Psoas muscle (tissue), 8 donors: ENCODE data around the gene KIF1A. TPM values are rescaled to one million over a fixed set of nuclear protein-coding genes. Genes with fewer than 3 reads are reported as not detected.

Source experiments
- ATAC-seq, 4 donors: fragments of 200-7000 bp; cut with Tn5 transposase; one replicate each; pipeline ENCODE4 v1.9.1; 2020; ENCODE audit warnings: moderate library complexity in 3 of 4, mild to moderate bottlenecking in 2 of 4
- DNase-seq, 2 donors: peaks; one replicate each; pipeline ENCODE4 v3.0.0-alpha.2; 2020
- H3K27ac ChIP-seq: fragments of 200-600 bp; one replicate; pipeline ENCODE4 v1.8.0; 2022
- H3K27me3 ChIP-seq, 3 donors: fragments of 200-600 bp in 1 of 3; one replicate each; pipeline versions ENCODE4 v1.6.1 to v1.8.0; 2013 to 2022; ENCODE audit warnings: low read length in 2 of 3, mild to moderate bottlenecking in 2 of 3, moderate library complexity in 1 of 3; ENCODE audit not compliant: insufficient read depth in 3 of 3
- H3K36me3 ChIP-seq, 2 donors: fragments of 200-600 bp in 1 of 2; one replicate each; pipeline versions ENCODE4 v1.6.1 to v1.8.0; 2013 to 2022; ENCODE audit warnings: low read depth in 1 of 2, mild to moderate bottlenecking in 1 of 2, moderate library complexity in 1 of 2; ENCODE audit not compliant: insufficient read depth in 1 of 2
- H3K4me1 ChIP-seq: fragments of 200-600 bp; one replicate; pipeline ENCODE4 v1.8.0; 2022
- H3K4me3 ChIP-seq: fragments of 200-600 bp; one replicate; pipeline ENCODE4 v1.8.0; 2022; ENCODE audit warnings: mild to moderate bottlenecking
- H3K9me3 ChIP-seq: fragments of 200-600 bp; one replicate; pipeline ENCODE4 v1.8.0; 2022
- CTCF ChIP-seq: fragments of 200-600 bp; IDR thresholded peaks from one replicate; pipeline ENCODE4 v1.8.0; 2022; ENCODE audit warnings: antibody characterized with exemption
- WGBS, 3 donors: extraction: QIAGEN DNeasy Blood & Tissue Kit; methylation state at CpG; one replicate each; pipeline versions ENCODE4 v1.1.6 to v1.1.7; 2013; 5-methylcytosine and 5-hydroxymethylcytosine counted together
- intact Hi-C, 2 donors: fragments of 100-400 bp; cut with DNase I; formaldehyde crosslinking; loops; one replicate each; pipeline versions ENCODE4 v1.11.0 to v1.14.2; 2022
- polyA plus RNA-seq, 3 donors: library from polyadenylated mRNA; stranded (reverse); fragments of 200-250 nt; gene quantifications; one replicate each; pipeline ENCODE4 v1.2.3, GENCODE V29; 2013
- total RNA-seq, 4 donors: library from RNA; stranded (reverse); fragmentation: NEBNext Ultra II Directional in 2 of 4; extraction: Animal tissue kit (Norgen Biotek cat#: 25700) in 2 of 4; gene quantifications; one replicate each; pipeline versions ENCODE4 v1.2.1 to v1.2.4, GENCODE V29; 2021 to 2023
- donor health status: healthy with polysubstance abuse.
- donor health status: DM: no; HTN: no; CAD: no; lungs with moderate emphysema.
- donor health status: Bipolar disorder and iron deficiency.
- donor health status: healthy.
- donor health status: DM: yes; HTN: yes; CAD: no.
- donor health status: DM: no; HTN: no; CAD: no.
- donor health status: DM: no; HTN: no; CAD: no.
- donor health status: DM: yes; HTN: yes; CAD: no.

Gene KIF1A
- total and polyA plus RNA-seq, 7 donors: 0.01 to 1.2 (median 0.12) TPM; not detected in 2

GRCh38 chr2:240672701-240673190 lies 147.3 kb downstream of the KIF1A start:
- no peaks in the 10 kb centered on the region for H3K36me3 ChIP-seq
- DNase-seq (peak in 1 of 2 donors; percentile 60), ATAC-seq (peak in 3 of 4 donors; percentile 71 to 86 (median 76))
- 1 to 4% (median 1%) methylated on average over 39 to 55 of the region's 55 CpGs for WGBS, 3 donors
- peak overlapping the region; percentile 41 for H3K4me3 ChIP-seq
- no peaks in the 10 kb centered on the region for H3K9me3 ChIP-seq
- H3K27ac ChIP-seq: no peak overlapping the region
- no peak for TF ChIP-seq CTCF
- intact Hi-C loops: no loop called here
- peaks cover 0 to 8% (median 0%) of the 10 kb centered on the region in 3 donors for H3K27me3 ChIP-seq
- no peaks in the 10 kb centered on the region for H3K4me1 ChIP-seq

- DNase-seq (no peak), ATAC-seq (peak in 1 of 4 donors; percentile 10)
- H3K4me1 ChIP-seq: no peaks in the 10 kb centered on the region
- TF ChIP-seq CTCF: no peak
- H3K27ac ChIP-seq: no peak overlapping the region
- WGBS, 3 donors: 43 to 63% (median 54%) methylated on average over 37 to 46 of the region's 46 CpGs
- H3K4me3 ChIP-seq: peak overlapping the region; percentile 41
- peaks cover 0 to 8% (median 0%) of the 10 kb centered on the region in 3 donors for H3K27me3 ChIP-seq
- intact Hi-C loops: no loop called here
- H3K36me3 ChIP-seq: no peaks in the 10 kb centered on the region
- H3K9me3 ChIP-seq: no peaks in the 10 kb centered on the region
These were observed 147.8 kb downstream of the KIF1A start for GRCh38 chr2:240672076-240672700.

- no peak for ATAC-seq
- no peak overlapping the region for H3K27ac ChIP-seq
- no peaks in the 10 kb centered on the region for H3K36me3 ChIP-seq
- no peak overlapping the region for H3K4me3 ChIP-seq
- no peaks in the 10 kb centered on the region for H3K4me1 ChIP-seq
- DNase-seq: no peak
- no peaks in the 10 kb centered on the region for H3K9me3 ChIP-seq
- 64 to 76% (median 69%) methylated on average over 4 of the region's 4 CpGs for WGBS, 3 donors
- H3K27me3 ChIP-seq: peaks cover 0 to 12% (median 0%) of the 10 kb centered on the region in 3 donors
- TF ChIP-seq CTCF: no peak
- intact Hi-C loops: no loop called here
These were observed 149.1 kb downstream of the KIF1A start for GRCh38 chr2:240670950-240671349.

- H3K27me3 ChIP-seq: peaks cover 0 to 16% (median 0%) of the 10 kb centered on the region in 3 donors
- TF ChIP-seq CTCF: no peak
- ATAC-seq (no peak), DNase-seq (no peak)
- no peaks in the 10 kb centered on the region for H3K4me1 ChIP-seq
- no peaks in the 10 kb centered on the region for H3K9me3 ChIP-seq
- no peak overlapping the region for H3K4me3 ChIP-seq
- H3K27ac ChIP-seq: no peak overlapping the region
- WGBS, 3 donors: 81 to 85% (median 81%) methylated on average over 7 of the region's 7 CpGs
- no peaks in the 10 kb centered on the region for H3K36me3 ChIP-seq
- intact Hi-C loops: no loop called here
These were observed 149.6 kb downstream of the KIF1A start for GRCh38 chr2:240670402-240670801.
